Heart right ventricle (tissue), 16 donors: ENCODE measurements around the gene KRT82. TPM values are rescaled to one million over a fixed set of nuclear protein-coding genes. Genes with fewer than 3 reads are reported as not detected.

Source experiments
- ATAC-seq, 8 donors: fragments of 200-7000 bp; cut with Tn5 transposase; one replicate each; pipeline ENCODE4 v1.9.1; 2020; ENCODE audit warnings: mild to moderate bottlenecking in 8 of 8, moderate library complexity in 8 of 8, moderate number of reproducible peaks in 1 of 8
- DNase-seq, 2 donors: peaks; one replicate each; pipeline ENCODE4 v3.0.0-alpha.2; 2020
- H3K27ac ChIP-seq, 10 donors: fragments of 200-600 bp; sonication (generic) in 2 of 10; one replicate each; pipeline versions ENCODE4 v1.5.0 to v1.8.0; 2020 to 2022; ENCODE audit warnings: mild to moderate bottlenecking in 3 of 10
- H3K27me3 ChIP-seq, 7 donors: fragments of 200-600 bp; one replicate each; pipeline ENCODE4 v1.8.0; 2021 to 2022; ENCODE audit warnings: mild to moderate bottlenecking in 2 of 7
- H3K36me3 ChIP-seq, 9 donors: fragments of 200-600 bp; sonication (generic) in 1 of 9; one replicate each; pipeline versions ENCODE4 v1.5.0 to v1.8.0; 2020 to 2022; ENCODE audit warnings: mild to moderate bottlenecking in 2 of 9
- H3K4me1 ChIP-seq, 9 donors: fragments of 200-600 bp; sonication (generic) in 1 of 9; one replicate each; pipeline versions ENCODE4 v1.5.0 to v1.8.0; 2020 to 2022; ENCODE audit warnings: mild to moderate bottlenecking in 4 of 9
- H3K4me3 ChIP-seq, 10 donors: fragments of 200-600 bp; sonication (generic) in 2 of 10; one replicate each; pipeline versions ENCODE4 v1.5.0 to v1.8.0; 2020 to 2022; ENCODE audit warnings: mild to moderate bottlenecking in 7 of 10, moderate library complexity in 2 of 10
- H3K9me3 ChIP-seq, 11 donors: fragments of 200-600 bp in 10 of 11; sonication (generic) in 2 of 11; one replicate each; pipeline versions ENCODE4 v1.5.0 to v1.8.0; 2013 to 2022; ENCODE audit warnings: mild to moderate bottlenecking in 2 of 11, control low read depth in 1 of 11, moderate library complexity in 1 of 11
- CTCF ChIP-seq, 9 donors: fragments of 200-600 bp; sonication (generic) in 2 of 9; IDR thresholded peaks; one replicate each; pipeline versions ENCODE4 v1.5.0 to v1.8.0; 2021 to 2022; ENCODE audit warnings: antibody characterized with exemption in 9 of 9, mild to moderate bottlenecking in 5 of 9, moderate library complexity in 1 of 9
- WGBS, 2 donors: extraction: QIAGEN DNeasy Blood & Tissue Kit; methylation state at CpG; one replicate each; pipeline ENCODE4 v1.1.7; 2013; ENCODE audit warnings: inconsistent platforms in 1 of 2; 5-methylcytosine and 5-hydroxymethylcytosine counted together
- intact Hi-C, 10 donors: fragments of 100-400 bp; cut with DNase I; formaldehyde crosslinking; loops; one replicate each; pipeline versions ENCODE4 v1.11.1 to v1.14.2; 2022
- polyA plus RNA-seq, 2 donors: library from polyadenylated mRNA; stranded (reverse); fragments of 200-250 nt; gene quantifications; one replicate each; pipeline ENCODE4 v1.2.3, GENCODE V29; 2013
- total RNA-seq, 10 donors: library from RNA; stranded (reverse); fragmentation: NEBNext Ultra II Directional in 3 of 10; extraction: Animal tissue kit (Norgen Biotek cat#: 25700) in 3 of 10; gene quantifications; one replicate each; pipeline versions ENCODE4 v1.2.1 to v1.2.4, GENCODE V29; 2021 to 2023
- donor health status: Arrhythmogenic right ventricular cardiomyopathy.
- donor health status: ischemic (EF 13 %, LVEDD 7.1; RV severe dilation, severe dysfunction).
- donor health status: healthy with polysubstance abuse.
- donor health status: DM: no; HTN: yes; CAD: no.
- donor health status: DM: no; HTN: no; CAD: no.
- donor health status: ischemic (EF 25% LVEDD 6.9; RV normal size, moderate dysfunction).
- donor health status: ischemic (EF 25% LVEDD 5.7; RV mildly dilated, moderate dysfunction).
- donor health status: healthy.
- donor health status: DM: yes; HTN: yes; CAD: no.
- donor health status: Ischemic cardiomyopathy.
- donor health status: ischemic (EF 35%, LVEDD 5.7; RV mildly dilated, moderate dysfunction).
- donor health status: nonischemic (EF 11% LVEDD 7.7; RV severe dilation, severe dysfunction).
- donor health status: DM: yes; HTN: yes; CAD: no.
- donor health status: PGD.
- donor health status: ischemic (EF 29% LVEDD 5.4; RV normal size, mild dysfunction).
- donor health status: nonischemic (EF 23%, LVEDD 6.1; RV moderate dilation, normal function).

Gene KRT82
- total and polyA plus RNA-seq, 12 donors = not detected

- DNase-seq (no peak), ATAC-seq (no peak)
- Histone ChIP-seq H3K9me3 (no peaks in the 10 kb centered on the region), H3K27ac (no peak overlapping the region), H3K27me3 (peaks cover 0 to 52% (median 9%) of the 10 kb centered on the region in 7 donors), H3K4me1 (no peaks in the 10 kb centered on the region), H3K4me3 (no peak overlapping the region), H3K36me3 (no peaks in the 10 kb centered on the region)
- intact Hi-C loops = no loop called here
- no peak for TF ChIP-seq CTCF (IDR thresholded peaks at IDR 0.05)
- WGBS, 2 donors = 81 to 87% methylated on average over 4 of the region's 4 CpGs
Observed at GRCh38 chr12:52401926-52402325, 4.2 kb downstream of the KRT82 start.

- Histone ChIP-seq H3K27me3 (peaks cover 0 to 56% (median 13%) of the 10 kb centered on the region in 7 donors), H3K4me3 (no peak overlapping the region), H3K36me3 (no peaks in the 10 kb centered on the region), H3K27ac (no peak overlapping the region), H3K9me3 (no peaks in the 10 kb centered on the region), H3K4me1 (no peaks in the 10 kb centered on the region)
- ATAC-seq (no peak), DNase-seq (no peak)
- no peak for TF ChIP-seq CTCF (IDR thresholded peaks at IDR 0.05)
- intact Hi-C loops = no loop called here
- WGBS, 2 donors = 87 to 91% methylated on average over 5 of the region's 5 CpGs
Observed at GRCh38 chr12:52401526-52401925, 4.6 kb downstream of the KRT82 start.

- DNase-seq (no peak), ATAC-seq (no peak)
- Histone ChIP-seq H3K4me1 (peaks cover 0 to 3% (median 0%) of the 10 kb centered on the region in 9 donors), H3K27ac (no peak overlapping the region), H3K4me3 (no peak overlapping the region), H3K9me3 (no peaks in the 10 kb centered on the region), H3K27me3 (peaks cover 0 to 61% (median 20%) of the 10 kb centered on the region in 7 donors), H3K36me3 (no peaks in the 10 kb centered on the region)
- 84 to 89% methylated on average over 9 of the region's 9 CpGs for WGBS, 2 donors
- intact Hi-C loops = no loop called here
- TF ChIP-seq CTCF (IDR thresholded peaks at IDR 0.05) = no peak
Observed at GRCh38 chr12:52400906-52401305, 5.2 kb downstream of the KRT82 start.

- H3K4me1 ChIP-seq = peaks cover 0 to 3% (median 0%) of the 10 kb centered on the region in 9 donors
- H3K27me3 ChIP-seq = peaks cover 0 to 64% (median 21%) of the 10 kb centered on the region in 7 donors
- TF ChIP-seq CTCF (IDR thresholded peaks at IDR 0.05) = no peak
- no peak overlapping the region for H3K27ac ChIP-seq
- DNase-seq (no peak), ATAC-seq (no peak)
- H3K4me3 ChIP-seq = no peak overlapping the region
- no peaks in the 10 kb centered on the region for H3K9me3 ChIP-seq
- intact Hi-C loops = no loop called here
- WGBS, 2 donors = 92 to 93% methylated on average over 16 of the region's 16 CpGs
- no peaks in the 10 kb centered on the region for H3K36me3 ChIP-seq
Observed at GRCh38 chr12:52399756-52400155, 6.4 kb downstream of the KRT82 start.
